Calu3 (cell line): Measurements from ENCODE around the gene CHRM1. TPM values are rescaled to one million over a fixed set of nuclear protein-coding genes. Genes with fewer than 3 reads are reported as not detected.

Source experiments
- BruUV-seq: library from RNA; stranded (reverse); fragments of 400-500 nt; replicated peaks from 2 replicates; lab custom pipeline; 2021; lab: Mats Ljungman, UMichigan
- CTCF ChIA-PET: fragments of 300-600 bp; sonication (Branson Sonifier 250); formaldehyde crosslinking; loops from one replicate; lab custom pipeline; 2022; ENCODE audit warnings: antibody characterized with exemption; lab: Charles Lee
- DNase-seq: peaks from one replicate; pipeline ENCODE4 v3.0.0; 2022
- H3K27ac Mint-ChIP-seq: one replicate; pipeline ENCODE4 v1.8.0; 2022; ENCODE audit warnings: mixed read lengths; ENCODE audit not compliant: unreplicated experiment
- H3K27me3 Mint-ChIP-seq: one replicate; pipeline ENCODE4 v1.8.0; 2022; ENCODE audit warnings: mixed read lengths; ENCODE audit not compliant: unreplicated experiment
- H3K36me3 Mint-ChIP-seq: one replicate; pipeline ENCODE4 v1.8.0; 2022; ENCODE audit warnings: mild to moderate bottlenecking, moderate library complexity, mixed read lengths; ENCODE audit not compliant: insufficient read depth, unreplicated experiment
- H3K4me1 Mint-ChIP-seq: one replicate; pipeline ENCODE4 v1.8.0; 2022; ENCODE audit warnings: mild to moderate bottlenecking, low read depth, mixed read lengths; ENCODE audit not compliant: unreplicated experiment
- H3K4me3 Mint-ChIP-seq: one replicate; pipeline ENCODE4 v1.8.0; 2022; ENCODE audit warnings: mild to moderate bottlenecking, low read depth, moderate library complexity, mixed read lengths; ENCODE audit not compliant: unreplicated experiment
- H3K9me3 Mint-ChIP-seq: one replicate; pipeline ENCODE4 v1.8.0; 2022; ENCODE audit warnings: low read depth, mixed read lengths; ENCODE audit not compliant: unreplicated experiment
- CTCF ChIP-seq: fragments of 200-600 bp; IDR thresholded peaks from one replicate; pipeline ENCODE4 v1.8.0; 2022; ENCODE audit warnings: antibody characterized with exemption; ENCODE audit not compliant: unreplicated experiment
- intact Hi-C: fragments of 100-400 bp; cut with micrococcal nuclease; formaldehyde crosslinking; loops from one replicate; pipeline ENCODE4 v1.10.0; 2022; ENCODE audit not compliant: unreplicated experiment
- total RNA-seq: library from RNA; stranded (reverse); gene quantifications from 2 replicates; pipeline ENCODE4 v1.2.3, GENCODE V29; 2022

Gene CHRM1
- total RNA-seq, 1 experiment from 2014 or later, result not detected

GRCh38 chr11:62917906-62918502 is 3.2 kb downstream of the CHRM1 start:
- Mint-ChIP-seq H3K27me3 (peaks cover 73% of the 10 kb centered on the region), H3K4me1 (peaks cover 19% of the 10 kb centered on the region), H3K9me3 (no peaks in the 10 kb centered on the region), H3K4me3 (no peak overlapping the region), H3K36me3 (no peaks in the 10 kb centered on the region), H3K27ac (no peak overlapping the region)
- intact Hi-C loops, result no loop called here
- DNase-seq, result no peak
- BruUV-seq, result no TSS peak
- CTCF ChIA-PET, result no interaction called here
- no peak for TF ChIP-seq CTCF

GRCh38 chr11:62914416-62914815 is 6.7 kb downstream of the CHRM1 start:
- peaks cover 60% of the 10 kb centered on the region for H3K27me3 Mint-ChIP-seq
- CTCF ChIA-PET, result interaction anchor here (0.6 to 1.3 kb wide), 3 partner anchors 61 to 100 kb away, joined by 3 to 4 read pairs (median 3); no protein-coding TSS in a partner anchor
- no peak for DNase-seq
- BruUV-seq, result no TSS peak
- TF ChIP-seq CTCF, result no peak
- no peak overlapping the region for H3K4me3 Mint-ChIP-seq
- H3K27ac Mint-ChIP-seq, result no peak overlapping the region
- H3K4me1 Mint-ChIP-seq, result no peaks in the 10 kb centered on the region
- H3K9me3 Mint-ChIP-seq, result no peaks in the 10 kb centered on the region
- no peaks in the 10 kb centered on the region for H3K36me3 Mint-ChIP-seq
- intact Hi-C loops, result no loop called here

- Mint-ChIP-seq H3K36me3 (no peaks in the 10 kb centered on the region), H3K4me1 (no peaks in the 10 kb centered on the region), H3K27ac (no peak overlapping the region), H3K27me3 (peaks cover 41% of the 10 kb centered on the region), H3K4me3 (no peak overlapping the region), H3K9me3 (no peaks in the 10 kb centered on the region)
- BruUV-seq, result no TSS peak
- no peak for DNase-seq
- TF ChIP-seq CTCF, result no peak
- intact Hi-C loops, result no loop called here
- CTCF ChIA-PET, result interaction anchor here (0.8 kb wide), 1 partner anchor 9 kb away, joined by 6 read pairs; the partner anchor contains the start of gene CHRM1
Observed at GRCh38 chr11:62912268-62912667, 8.9 kb downstream of the CHRM1 start.

GRCh38 chr11:62911137-62912130 is 9.7 kb downstream of the CHRM1 start:
- TF ChIP-seq CTCF, result no peak
- Mint-ChIP-seq H3K36me3 (no peaks in the 10 kb centered on the region), H3K4me1 (no peaks in the 10 kb centered on the region), H3K27ac (no peak overlapping the region), H3K27me3 (peaks cover 33% of the 10 kb centered on the region), H3K4me3 (no peak overlapping the region), H3K9me3 (no peaks in the 10 kb centered on the region)
- CTCF ChIA-PET, result interaction anchor here (0.5 to 0.8 kb wide), 2 partner anchors 10 to 38 kb away, joined by 4 to 6 read pairs; partner anchors contain the start of gene CHRM1
- intact Hi-C loops, result no loop called here
- DNase-seq, result no peak
- BruUV-seq, result no TSS peak
